ENCODE measurements around the gene CLDN9. TPM values are rescaled to one million over a fixed set of nuclear protein-coding genes. Genes with fewer than 3 reads are reported as not detected.

The CLDN9 gene
- total and polyA plus RNA-seq, 9 of the 15 experiments (the other 6 are each of a cell fraction or from before 2014, with no cell fraction given) = 0.12 to 0.44 (median 0.22) TPM; not detected in 4

DNA sequence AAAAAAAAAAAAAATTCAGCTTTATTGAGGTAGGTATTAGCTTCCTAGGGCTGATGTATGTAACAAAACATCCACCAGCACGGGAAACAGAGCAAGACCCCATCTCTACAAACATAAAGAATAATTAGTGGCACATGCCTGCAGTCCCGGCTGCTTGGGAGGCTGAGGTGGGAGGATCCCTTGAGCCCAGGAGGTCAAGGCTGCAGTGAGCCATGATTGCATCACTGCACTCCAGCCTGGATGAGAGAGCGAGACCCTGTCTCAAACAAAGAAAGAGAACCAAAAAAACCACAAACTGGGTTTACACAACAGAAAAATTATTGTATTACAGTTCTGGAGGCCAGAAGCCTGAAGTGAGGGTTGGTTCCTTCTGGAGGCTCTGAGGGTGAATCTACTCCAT is 29.7 kb downstream of the CLDN9 start:
- Histone ChIP-seq H3K27me3 (ENCODE audit: control insufficient read depth in 2 of 2, insufficient read depth in 2 of 2, low read length in 2 of 2) (peaks cover 43 to 73% of the 10 kb centered on the region in 2 experiments), H3K4me2 (ENCODE audit: insufficient read depth, low read length) (no peak overlapping the region), H3K27ac (ENCODE audit: extremely low read depth, low read depth, low read length) (no peak overlapping the region), H3K9ac (ENCODE audit: insufficient read depth in 1 of 2, low read depth in 2 of 2, low read length in 2 of 2) (no peak overlapping the region), H3K9me3 (replicated peaks; ENCODE audit: control insufficient read depth, insufficient read depth, low read depth, low read length) (no peaks in the 10 kb centered on the region), H2AFZ (ENCODE audit: low read depth, low read length) (no peak overlapping the region), H3K79me2 (ENCODE audit: control insufficient read depth, insufficient read depth, low read length) (no peaks in the 10 kb centered on the region), H4K20me1 (replicated peaks; ENCODE audit: control insufficient read depth, insufficient read depth, low read length) (peaks cover 8% of the 10 kb centered on the region; the same call in 1 of the 2 replicates), H3K9me1 (ENCODE audit: control insufficient read depth, insufficient read depth, low read length) (no peaks in the 10 kb centered on the region), H3K4me3 (no peak overlapping the region), H3K4me1 (replicated peaks in 1 of 2; ENCODE audit: control insufficient read depth in 2 of 2, insufficient read depth in 2 of 2, low read length in 2 of 2) (peaks cover 0 to 24% of the 10 kb centered on the region in 2 experiments; a peak in 3 of 5 replicates), H3K36me3 (ENCODE audit: control insufficient read depth, insufficient read depth, low read length) (no peaks in the 10 kb centered on the region)
- in situ Hi-C loops (cut with MboI) = no loop called here
- intact Hi-C loops (cut with micrococcal nuclease) = no loop called here
- no peak for ATAC-seq
- BruUV-seq (replicated peaks) = no TSS peak
- no peak for DNase-seq (ENCODE audit: extremely low read depth in 1 of 4, low spot score in 3 of 4)
- no peak for FAIRE-seq
- TF ChIP-seq SNRNP70 (optimal IDR thresholded peaks at IDR 0.05; ENCODE audit: low read depth, low read length) (no peak), CEBPB (tag; IDR thresholded peaks at IDR 0.05) (peak; percentile 53), MCM3 (IDR thresholded peaks at IDR 0.05) (no peak), CEBPG (CRISPR knock-in tag; IDR thresholded peaks at IDR 0.05) (peak; percentile 73), CEBPG (tag; conservative IDR thresholded peaks at IDR 0.05 in 1 of 2, IDR thresholded peaks at IDR 0.05 in 1 of 2) (peak in 1 of 2 experiments; percentile 60; a peak in 2 of 4 replicates)
- TF ChIP-seq, protein P1, sequence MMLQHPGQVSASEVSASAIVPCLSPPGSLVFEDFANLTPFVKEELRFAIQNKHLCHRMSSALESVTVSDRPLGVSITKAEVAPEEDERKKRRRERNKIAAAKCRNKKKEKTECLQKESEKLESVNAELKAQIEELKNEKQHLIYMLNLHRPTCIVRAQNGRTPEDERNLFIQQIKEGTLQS (IDR thresholded peaks at IDR 0.05) = peak; percentile 78
- TF ChIP-seq, protein P1 (CRISPR knock-in tag; conservative IDR thresholded peaks at IDR 0.05) = no peak
- CTCF ChIA-PET (ENCODE audit: low intra/inter-chr PET ratio) = no interaction called here
- 8% methylated on average over 3 of the region's 3 CpGs for WGBS (ENCODE audit: insufficient coverage, low coverage, missing lambda C conversion rate)
- POLR2A ChIA-PET = no interaction called here
